ENCODE measurements around the gene HOXA13.

Gene HOXA13

DNA sequence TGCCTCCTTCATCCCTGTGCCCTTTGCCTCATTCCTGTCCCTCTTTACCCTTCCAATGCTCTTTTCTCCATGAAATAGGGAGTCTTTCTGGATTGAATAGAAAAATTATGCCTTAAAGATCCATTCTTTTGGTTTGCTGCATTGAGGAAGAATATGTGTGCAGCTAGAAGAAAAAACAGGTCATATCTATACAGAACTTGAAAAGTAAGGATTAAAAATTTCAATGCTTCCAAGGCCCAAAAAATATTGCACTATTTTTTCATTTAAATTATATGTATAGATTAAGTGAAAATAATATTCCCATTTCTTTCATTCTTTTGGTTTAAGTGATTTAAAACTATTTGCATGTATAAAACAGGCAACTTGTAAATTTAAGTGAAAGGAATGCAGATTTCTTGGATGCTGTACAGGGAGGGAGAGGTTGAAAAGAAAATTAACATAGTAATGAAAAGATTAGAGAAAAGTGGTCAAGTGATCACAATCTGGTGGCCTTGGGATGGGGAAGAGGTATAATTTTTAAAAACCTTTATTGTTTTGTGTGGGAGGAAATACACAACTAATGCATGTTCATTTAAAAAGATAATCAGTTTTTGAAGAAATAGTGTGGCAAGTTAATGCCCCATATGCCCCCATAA is 24.2 kb upstream of the HOXA13 start:
- no peak overlapping the region for H3K4me3 Mint-ChIP-seq
- H3K4me1 Mint-ChIP-seq: peaks cover 5% of the 10 kb centered on the region
- peaks cover 2% of the 10 kb centered on the region for H3K9me3 Mint-ChIP-seq
- TF ChIP-seq, protein P1, sequence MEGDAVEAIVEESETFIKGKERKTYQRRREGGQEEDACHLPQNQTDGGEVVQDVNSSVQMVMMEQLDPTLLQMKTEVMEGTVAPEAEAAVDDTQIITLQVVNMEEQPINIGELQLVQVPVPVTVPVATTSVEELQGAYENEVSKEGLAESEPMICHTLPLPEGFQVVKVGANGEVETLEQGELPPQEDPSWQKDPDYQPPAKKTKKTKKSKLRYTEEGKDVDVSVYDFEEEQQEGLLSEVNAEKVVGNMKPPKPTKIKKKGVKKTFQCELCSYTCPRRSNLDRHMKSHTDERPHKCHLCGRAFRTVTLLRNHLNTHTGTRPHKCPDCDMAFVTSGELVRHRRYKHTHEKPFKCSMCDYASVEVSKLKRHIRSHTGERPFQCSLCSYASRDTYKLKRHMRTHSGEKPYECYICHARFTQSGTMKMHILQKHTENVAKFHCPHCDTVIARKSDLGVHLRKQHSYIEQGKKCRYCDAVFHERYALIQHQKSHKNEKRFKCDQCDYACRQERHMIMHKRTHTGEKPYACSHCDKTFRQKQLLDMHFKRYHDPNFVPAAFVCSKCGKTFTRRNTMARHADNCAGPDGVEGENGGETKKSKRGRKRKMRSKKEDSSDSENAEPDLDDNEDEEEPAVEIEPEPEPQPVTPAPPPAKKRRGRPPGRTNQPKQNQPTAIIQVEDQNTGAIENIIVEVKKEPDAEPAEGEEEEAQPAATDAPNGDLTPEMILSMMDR (IDR thresholded peaks at IDR 0.05; ENCODE audit: unreplicated experiment in 3 of 3): no peak
- no peak overlapping the region for H3K27ac Mint-ChIP-seq
- no peaks in the 10 kb centered on the region for H3K36me3 Mint-ChIP-seq (ENCODE audit: low read depth)
- peaks cover 100% of the 10 kb centered on the region for H3K27me3 Mint-ChIP-seq (ENCODE audit: low read depth)

DNA sequence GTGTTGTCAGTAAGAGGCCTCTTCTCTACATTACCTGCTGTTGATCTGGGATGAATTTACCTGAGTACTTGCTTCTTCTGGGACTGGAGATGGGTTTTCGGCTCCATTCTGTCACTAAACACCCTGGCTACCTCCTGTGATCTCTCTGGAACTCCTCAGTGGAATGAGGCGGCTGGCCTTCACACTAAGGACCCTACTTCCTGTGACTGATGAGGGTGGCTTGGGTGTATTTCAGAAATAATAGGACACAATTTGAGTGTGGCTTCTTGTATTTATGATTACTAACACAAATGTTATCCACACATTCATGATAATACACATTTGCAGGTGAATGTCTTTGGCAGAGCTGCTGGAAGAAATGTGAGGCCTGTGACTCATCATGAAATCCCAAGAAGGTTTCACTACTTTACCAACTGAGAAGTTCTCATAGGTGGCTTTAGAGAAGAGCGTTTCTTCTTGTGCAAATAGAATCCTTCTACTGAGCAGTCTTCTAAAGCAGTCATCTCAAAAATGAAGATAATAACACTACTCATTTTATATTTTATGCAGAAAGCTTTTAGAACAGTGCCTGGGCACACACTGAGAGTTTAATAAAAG is 21.4 kb upstream of the HOXA13 start:
- Mint-ChIP-seq H3K4me1 (peaks cover 5% of the 10 kb centered on the region), H3K27ac (no peak overlapping the region), H3K4me3 (peak overlapping the region in 1 of 3 experiments; percentile 26), H3K27me3 (ENCODE audit: low read depth) (peaks cover 100% of the 10 kb centered on the region), H3K36me3 (ENCODE audit: low read depth) (no peaks in the 10 kb centered on the region), H3K9me3 (peaks cover 2% of the 10 kb centered on the region)
- TF ChIP-seq, protein P1 (IDR thresholded peaks at IDR 0.05; ENCODE audit: unreplicated experiment in 3 of 3): no peak

DNA sequence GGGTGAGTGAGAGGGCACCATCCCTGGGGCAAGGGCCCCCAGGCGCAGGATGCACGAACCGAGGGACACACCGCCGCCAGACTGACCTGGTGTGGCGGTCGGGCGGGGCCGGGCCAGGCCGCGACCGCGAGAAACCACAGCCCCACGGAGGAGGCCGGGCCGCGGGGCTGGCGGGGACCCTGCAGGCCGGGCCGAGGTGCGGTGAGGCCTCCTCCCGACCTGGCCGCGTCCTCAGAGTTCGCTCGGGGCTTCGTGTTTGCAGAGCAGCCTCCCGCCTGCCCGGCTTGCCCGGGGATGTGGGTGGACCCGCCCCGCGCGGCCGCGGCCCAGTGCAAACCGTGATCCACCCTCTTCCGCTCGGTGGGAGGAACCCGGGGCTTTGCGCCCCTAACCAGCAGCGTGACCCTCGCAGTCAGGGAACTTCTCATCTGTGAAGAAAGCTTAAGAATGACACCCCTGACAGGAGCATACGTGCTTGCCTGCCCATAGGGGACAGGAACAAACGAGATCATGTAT is 20.6 kb upstream of the HOXA13 start:
- H3K27me3 Mint-ChIP-seq (ENCODE audit: low read depth): peaks cover 100% of the 10 kb centered on the region
- peaks cover 5% of the 10 kb centered on the region for H3K4me1 Mint-ChIP-seq
- no peak overlapping the region for H3K4me3 Mint-ChIP-seq
- H3K36me3 Mint-ChIP-seq (ENCODE audit: low read depth): no peaks in the 10 kb centered on the region
- peaks cover 2% of the 10 kb centered on the region for H3K9me3 Mint-ChIP-seq
- TF ChIP-seq, protein P1 (IDR thresholded peaks at IDR 0.05; ENCODE audit: unreplicated experiment in 3 of 3): no peak
- H3K27ac Mint-ChIP-seq: no peak overlapping the region

DNA sequence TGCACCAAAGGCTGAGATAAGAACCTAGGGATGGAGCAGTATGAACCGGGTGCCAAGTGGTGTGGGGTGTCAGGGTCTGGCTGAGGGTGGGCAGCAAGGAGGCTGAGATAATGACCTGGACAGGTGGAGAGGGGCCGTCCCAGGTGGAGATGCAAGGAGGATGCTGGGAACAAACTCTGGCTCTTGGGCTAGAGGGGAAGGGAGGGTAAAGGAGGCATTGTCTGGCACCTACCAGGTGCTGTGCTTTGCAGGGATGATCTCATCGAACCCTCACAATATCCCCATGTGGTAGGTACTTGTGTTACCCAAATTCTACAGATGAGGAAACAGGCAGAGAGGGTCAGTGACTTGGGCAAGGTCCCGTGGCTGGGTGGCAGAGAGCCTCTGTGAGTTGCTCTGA is 19.9 kb upstream of the HOXA13 start:
- peaks cover under 1% of the 10 kb centered on the region for H3K4me1 Mint-ChIP-seq
- no peak overlapping the region for H3K4me3 Mint-ChIP-seq
- H3K9me3 Mint-ChIP-seq: peaks cover 2% of the 10 kb centered on the region
- TF ChIP-seq, protein P1 (IDR thresholded peaks at IDR 0.05; ENCODE audit: unreplicated experiment in 3 of 3): no peak
- no peaks in the 10 kb centered on the region for H3K36me3 Mint-ChIP-seq (ENCODE audit: low read depth)
- peaks cover 100% of the 10 kb centered on the region for H3K27me3 Mint-ChIP-seq (ENCODE audit: low read depth)
- H3K27ac Mint-ChIP-seq: no peak overlapping the region

DNA sequence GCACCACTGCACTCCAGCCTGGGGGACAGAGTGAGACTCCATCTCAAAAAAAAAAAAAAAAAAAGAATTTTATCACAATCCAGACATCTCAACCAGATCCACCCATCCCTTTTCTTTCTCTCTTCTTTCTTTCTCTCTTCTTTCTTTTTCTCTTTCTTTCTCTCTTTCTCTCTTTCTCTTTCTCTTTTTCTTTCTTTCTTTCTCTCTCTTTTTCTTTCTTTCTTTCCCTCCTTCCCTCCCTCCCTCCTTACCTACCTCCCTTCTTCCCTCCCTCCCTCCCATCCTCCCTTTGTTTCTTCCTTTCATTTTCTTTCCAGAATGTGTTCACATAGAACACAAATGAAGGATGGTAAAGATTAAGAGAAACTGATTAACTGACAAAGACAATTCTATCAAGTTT is 18.1 kb upstream of the HOXA13 start:
- Mint-ChIP-seq H3K4me1 (no peaks in the 10 kb centered on the region), H3K36me3 (ENCODE audit: low read depth) (no peaks in the 10 kb centered on the region), H3K9me3 (peaks cover 2% of the 10 kb centered on the region), H3K27me3 (ENCODE audit: low read depth) (peaks cover 100% of the 10 kb centered on the region), H3K4me3 (no peak overlapping the region), H3K27ac (no peak overlapping the region)
- TF ChIP-seq, protein P1 (IDR thresholded peaks at IDR 0.05; ENCODE audit: unreplicated experiment in 3 of 3): no peak

DNA sequence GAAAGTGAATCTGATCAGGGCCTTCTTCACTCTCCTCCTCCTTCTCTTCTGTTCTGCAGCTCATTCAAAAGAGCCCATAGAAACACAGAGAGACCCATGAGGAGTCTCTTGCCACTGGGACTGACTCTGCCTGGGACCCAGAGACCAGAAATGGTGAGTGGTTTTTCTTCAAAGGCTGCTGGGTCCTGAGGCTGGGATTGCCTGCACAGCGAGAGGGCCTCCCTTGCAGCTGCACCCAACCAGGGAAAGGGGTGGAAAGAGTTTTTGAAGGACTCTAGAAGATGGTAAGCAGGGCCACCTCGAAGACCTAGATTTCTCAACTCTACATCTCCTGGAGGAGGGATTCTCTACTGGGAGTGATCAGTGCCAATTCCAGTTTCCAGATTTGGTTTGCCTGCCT is 15.5 kb upstream of the HOXA13 start:
- no peaks in the 10 kb centered on the region for H3K9me3 Mint-ChIP-seq
- H3K36me3 Mint-ChIP-seq (ENCODE audit: low read depth): no peaks in the 10 kb centered on the region
- no peak overlapping the region for H3K4me3 Mint-ChIP-seq

More for the DNA sequence above, 15.5 kb upstream of the HOXA13 start:
- peaks cover 100% of the 10 kb centered on the region for H3K27me3 Mint-ChIP-seq (ENCODE audit: low read depth)
- no peaks in the 10 kb centered on the region for H3K4me1 Mint-ChIP-seq
- no peak overlapping the region for H3K27ac Mint-ChIP-seq
- TF ChIP-seq, protein P1 (IDR thresholded peaks at IDR 0.05; ENCODE audit: unreplicated experiment in 3 of 3): no peak

Data from nephron (organoid).